GM10847 (cell line): ENCODE data around the gene ABLIM1.

ENCODE experiments used
- POLR2A ChIP-seq: IDR thresholded peaks from 2 replicates; pipeline ENCODE4 v1.6.1; 2011; ENCODE audit not compliant: insufficient read length; ENCODE audit errors: extremely low read depth

Gene ABLIM1

GRCh38 chr10:114544045-114544659, 113.9 kb downstream of the ABLIM1 start:
- TF ChIP-seq POLR2A = no peak

DNA sequence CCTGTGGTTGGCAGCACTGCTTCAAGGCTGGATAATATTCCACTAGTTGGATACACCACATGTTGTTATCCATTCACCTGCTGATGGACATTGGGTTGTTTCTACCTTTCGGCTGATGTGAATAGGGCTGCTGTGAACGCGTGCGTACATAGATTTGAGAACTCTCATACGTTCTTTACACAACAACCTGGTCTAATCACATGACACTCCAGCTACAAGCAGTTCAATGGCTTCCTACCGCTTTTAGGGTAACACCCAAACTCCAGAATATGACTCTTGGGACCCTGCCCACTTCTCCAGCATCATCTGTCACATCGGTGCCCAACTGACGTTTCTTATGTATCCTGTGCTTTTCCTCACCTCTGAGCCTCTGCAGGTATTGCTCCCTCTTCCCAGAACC, 114.6 kb downstream of the ABLIM1 start:
- no peak for TF ChIP-seq POLR2A

- no peak for TF ChIP-seq POLR2A
Measured at GRCh38 chr10:114542373-114542772, 115.7 kb downstream of the ABLIM1 start.

DNA sequence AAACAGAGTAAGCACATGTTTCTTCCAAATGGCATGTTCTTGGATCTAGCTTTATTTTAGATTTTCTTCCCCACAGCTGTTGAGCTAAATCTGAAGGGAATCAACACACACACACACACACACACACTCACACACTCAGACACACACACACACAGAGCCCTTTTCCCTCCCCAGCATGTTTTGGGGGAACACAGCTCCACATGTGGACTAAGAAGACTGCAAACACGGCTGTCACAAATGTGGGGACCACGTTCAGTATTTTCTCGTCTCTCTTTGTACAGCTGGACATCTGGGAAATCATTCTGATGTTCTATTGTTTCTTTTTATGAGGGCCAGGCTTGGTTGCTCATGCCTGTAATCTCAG, 116.3 kb downstream of the ABLIM1 start:
- TF ChIP-seq POLR2A = no peak

DNA sequence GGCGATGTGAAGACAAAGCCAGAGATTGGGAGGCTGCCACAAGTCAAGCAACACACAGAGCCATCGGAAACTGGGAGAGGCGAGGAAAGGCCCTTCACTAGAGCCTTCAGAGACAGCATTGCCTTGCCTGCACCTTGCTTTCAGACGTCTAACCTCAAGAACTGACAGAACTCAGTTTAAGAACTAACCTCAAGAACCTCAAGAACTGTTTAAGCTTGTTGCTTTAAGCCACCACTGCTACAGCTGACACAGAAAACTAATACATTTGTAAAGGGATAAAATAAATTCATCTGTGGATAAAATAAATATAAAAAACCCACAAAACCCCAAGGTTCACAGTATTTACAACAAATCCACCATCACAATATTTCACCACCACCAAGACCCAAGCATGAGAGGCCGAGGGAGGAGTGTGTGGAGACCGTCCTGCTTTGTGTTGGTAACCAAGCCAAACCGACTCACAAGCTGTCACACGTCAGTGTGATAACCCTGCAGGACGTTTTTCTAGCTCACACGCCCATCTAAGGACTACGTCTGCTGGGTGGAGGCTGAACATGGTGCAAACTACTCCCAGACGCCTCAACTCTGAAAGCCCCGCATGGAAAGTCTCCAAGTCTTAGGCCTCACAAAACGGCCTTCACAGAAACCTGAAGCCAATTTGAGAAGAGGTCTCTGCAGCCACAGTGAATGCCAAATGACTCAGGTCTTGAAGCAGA, 116.8 kb downstream of the ABLIM1 start:
- no peak for TF ChIP-seq POLR2A

- no peak for TF ChIP-seq POLR2A
Measured at GRCh38 chr10:114540236-114540635, 117.8 kb downstream of the ABLIM1 start.

DNA sequence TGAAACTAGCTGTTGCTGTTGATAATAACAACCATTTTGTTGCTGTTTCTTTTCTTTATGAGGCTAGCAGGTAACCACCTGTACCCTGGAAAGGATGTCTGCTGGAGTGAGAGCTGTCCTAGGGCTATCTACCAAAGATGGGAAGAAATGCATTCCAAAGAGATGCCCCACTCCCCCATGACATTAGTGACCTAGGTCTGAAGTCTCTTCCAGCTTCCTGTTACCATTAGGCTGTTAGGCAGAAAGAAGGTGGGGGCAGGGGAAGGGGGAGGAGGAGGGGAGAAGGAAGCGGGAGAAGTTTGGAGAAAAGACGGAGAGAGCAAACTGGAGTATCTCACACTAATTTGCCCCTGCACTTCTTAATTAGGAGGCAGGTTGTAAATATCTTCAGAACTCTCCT, 118.5 kb downstream of the ABLIM1 start:
- TF ChIP-seq POLR2A = no peak

DNA sequence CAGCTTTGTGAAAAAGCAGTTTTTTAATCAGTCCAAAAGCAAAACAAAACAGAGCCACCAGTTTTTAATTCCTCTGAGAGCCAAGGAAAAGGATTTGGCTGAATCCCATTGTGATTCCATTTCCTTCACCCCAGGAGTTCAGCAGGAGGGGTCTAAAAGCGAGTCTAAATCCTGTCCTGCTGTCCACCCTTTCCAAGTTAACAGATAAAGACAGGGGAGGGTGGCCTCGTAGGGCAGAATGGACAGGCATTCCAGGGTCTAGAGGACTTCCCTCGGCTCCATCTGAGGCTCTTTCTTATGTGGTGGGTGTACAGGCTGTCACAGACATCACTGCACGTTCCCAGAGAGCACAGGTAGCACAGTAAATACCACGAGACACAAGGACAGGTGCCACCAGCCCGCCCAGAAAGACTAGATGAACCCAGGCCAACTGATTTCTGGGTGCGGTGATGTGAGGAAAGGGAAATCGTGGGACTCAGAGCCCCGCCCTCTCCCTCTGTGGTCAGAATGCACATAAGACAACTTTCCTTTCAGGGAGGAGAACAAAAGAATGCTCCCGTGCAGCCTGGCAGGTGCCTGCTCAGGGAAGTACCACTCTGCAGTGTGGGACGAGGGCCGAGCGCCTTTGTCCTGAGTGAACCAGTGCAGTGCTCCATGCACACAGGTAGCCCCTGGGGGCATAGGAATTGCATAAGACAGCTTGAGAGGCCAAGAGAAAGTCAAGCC, 119.7 kb downstream of the ABLIM1 start:
- TF ChIP-seq POLR2A = no peak

GRCh38 chr10:114537736-114538135, 120.3 kb downstream of the ABLIM1 start:
- TF ChIP-seq POLR2A = no peak

DNA sequence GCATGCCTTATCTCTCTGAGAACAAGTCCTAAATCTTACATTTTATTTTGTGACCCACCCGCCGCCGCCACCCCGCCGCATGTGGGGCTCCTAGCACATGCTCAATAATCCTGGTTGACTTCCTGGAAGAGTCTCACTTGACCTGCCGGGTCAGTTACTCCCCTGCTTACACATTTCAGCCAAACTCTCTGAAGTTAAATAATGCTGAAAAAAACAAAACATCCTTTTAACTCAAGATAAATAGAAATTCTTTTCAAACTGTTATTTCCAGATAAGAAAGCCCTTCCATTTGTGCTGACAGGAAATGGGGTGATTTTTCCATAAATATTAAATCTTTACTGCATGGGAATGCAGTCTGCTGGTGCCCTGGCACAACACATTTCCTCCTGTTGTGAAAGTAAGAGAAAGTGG, 123.5 kb downstream of the ABLIM1 start:
- TF ChIP-seq POLR2A = no peak

DNA sequence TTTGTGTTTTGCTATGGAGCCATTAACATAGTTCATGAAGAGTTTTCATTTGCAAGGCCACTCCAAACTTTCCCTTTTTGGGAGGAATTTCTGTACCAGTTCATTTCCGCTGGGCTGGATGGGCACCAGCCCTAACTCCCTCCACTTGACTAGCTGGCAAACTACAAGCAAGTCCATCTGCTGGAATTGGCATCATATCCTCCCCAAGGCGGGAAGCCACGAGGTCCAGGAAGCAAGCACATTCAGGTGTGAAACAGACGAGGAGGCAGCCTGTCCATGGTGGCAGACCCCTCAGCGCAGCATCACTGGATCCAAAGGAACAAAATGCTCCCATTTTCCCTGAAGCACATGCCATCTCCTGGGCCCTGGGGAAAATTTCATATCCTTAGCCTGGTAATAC, 125.8 kb downstream of the ABLIM1 start:
- no peak for TF ChIP-seq POLR2A

DNA sequence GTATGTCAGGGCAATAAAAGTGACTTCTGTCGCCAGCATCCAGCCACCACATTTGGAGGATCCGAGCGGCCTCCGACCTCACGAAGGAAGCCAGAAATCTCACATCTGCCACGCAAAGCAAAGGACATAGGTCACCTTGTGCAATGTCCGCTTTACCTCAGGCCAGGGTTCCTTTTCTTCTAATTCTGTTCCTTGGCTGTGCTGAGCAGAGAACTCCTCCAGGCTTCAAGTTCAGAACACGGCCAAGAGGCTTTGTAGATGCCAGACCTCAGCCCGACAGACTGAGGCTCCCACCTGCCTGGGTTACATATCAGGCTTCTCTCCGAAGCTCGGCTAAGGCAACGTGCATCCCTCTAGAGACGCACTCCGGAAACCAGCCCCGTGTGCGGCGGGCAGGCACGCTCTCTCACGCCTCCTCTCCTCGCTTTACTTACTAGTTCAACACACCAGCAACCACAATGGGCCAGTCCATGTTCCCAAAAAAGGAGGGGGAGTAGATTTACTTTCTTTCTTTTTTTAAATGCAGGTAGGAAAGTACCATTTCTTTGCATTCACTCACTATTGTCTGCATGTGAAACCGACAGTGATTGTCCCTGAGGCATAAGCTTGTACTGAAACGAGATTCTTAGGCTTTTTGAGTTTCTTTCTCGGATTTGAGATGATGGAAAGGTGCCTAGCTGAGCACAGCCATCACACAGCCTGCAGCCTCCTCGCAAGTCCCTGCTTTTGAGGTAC, 131.4 kb downstream of the ABLIM1 start:
- peak; percentile 57 for TF ChIP-seq POLR2A

GRCh38 chr10:114526126-114526503, 132.0 kb downstream of the ABLIM1 start:
- TF ChIP-seq POLR2A = no peak

DNA sequence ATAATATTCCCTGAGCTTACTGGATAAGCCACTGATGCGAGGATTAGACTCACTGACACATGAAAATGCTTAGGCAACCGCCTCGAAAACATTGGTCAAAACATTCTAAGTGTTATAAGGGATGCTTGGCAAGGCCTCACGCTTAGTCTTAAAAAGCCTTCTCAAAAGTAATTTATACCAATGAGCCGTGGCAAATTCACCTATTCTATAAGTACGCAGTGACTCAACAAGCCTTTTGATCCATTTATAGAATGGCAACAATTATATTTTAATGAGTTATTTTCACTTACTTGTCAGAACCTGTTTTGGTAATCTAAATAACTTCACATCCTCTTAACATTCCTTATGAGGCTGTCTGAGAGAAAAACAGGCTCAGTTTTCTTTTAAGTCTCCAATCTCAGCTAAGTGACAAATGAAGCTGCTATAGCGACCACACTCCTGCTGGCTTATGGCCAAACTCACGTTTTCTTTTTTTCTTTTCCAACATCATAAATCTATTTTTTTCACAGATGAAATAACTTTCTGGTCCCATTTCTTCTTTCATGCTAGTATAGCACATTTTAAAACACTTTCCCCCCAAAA, 132.6 kb downstream of the ABLIM1 start:
- no peak for TF ChIP-seq POLR2A

GRCh38 chr10:114523876-114524275, 134.2 kb downstream of the ABLIM1 start:
- no peak for TF ChIP-seq POLR2A
